SHP77 (cell line): ENCODE results near the gene DDX10.

Experiments used
- DNase-seq, 2 experiments: peaks; one replicate each; lab custom pipeline; 2025; lab: John Stamatoyannopoulos, UW

Gene DDX10

DNA sequence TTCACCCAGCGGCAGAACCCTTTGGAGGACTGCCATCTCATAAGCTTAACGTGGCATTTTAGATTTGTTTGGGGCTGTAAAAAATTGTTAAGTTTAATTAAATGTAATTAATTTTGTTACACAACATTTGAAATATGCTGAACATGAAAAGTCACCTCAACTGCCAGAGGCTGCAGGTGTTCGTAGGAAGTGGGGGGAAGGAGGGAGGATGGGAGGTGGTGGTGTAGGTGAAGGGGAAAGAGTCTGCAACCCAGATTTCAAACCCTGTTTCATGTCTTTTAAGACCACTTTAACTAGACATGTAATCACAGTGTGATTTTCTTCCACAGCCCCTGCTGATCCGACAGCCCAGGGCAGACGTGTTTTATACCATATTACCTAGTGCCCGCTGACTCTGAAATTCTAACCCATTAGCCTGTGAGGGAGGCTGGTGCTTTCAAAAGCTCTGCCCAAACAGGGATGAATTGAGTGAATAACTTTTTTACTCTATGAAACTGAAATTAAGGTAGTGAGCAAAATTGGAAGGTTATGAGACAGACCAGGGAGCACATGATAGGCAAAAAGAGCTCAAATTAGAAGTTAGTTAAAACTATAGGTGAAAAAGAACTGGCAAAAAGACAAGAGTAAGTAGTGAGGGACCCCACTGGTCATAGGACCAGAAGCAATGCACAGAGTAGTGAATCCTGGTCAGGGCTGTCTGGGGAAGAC lies 279.8 kb downstream of the DDX10 start:
- no peak for DNase-seq

DNA sequence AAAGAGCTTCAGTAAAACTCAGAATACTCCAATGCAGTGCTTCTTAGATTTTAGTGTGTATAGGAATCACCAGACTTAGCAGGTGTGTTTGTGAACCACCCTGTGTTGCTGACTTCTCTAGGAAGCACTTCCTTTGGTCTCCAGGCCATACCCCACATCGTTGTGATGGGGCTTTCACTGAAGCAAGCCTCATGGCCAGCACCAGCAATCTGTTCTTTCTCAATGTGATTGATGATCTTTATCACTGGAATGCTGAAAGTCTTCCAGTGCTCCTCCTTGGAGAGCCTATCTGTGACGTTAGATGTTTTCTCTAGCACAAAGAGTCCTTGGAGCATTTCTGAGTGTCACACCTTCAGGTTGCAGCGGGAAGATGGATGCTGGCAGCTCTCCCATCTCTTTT lies 280.5 kb downstream of the DDX10 start:
- no peak for DNase-seq

DNA sequence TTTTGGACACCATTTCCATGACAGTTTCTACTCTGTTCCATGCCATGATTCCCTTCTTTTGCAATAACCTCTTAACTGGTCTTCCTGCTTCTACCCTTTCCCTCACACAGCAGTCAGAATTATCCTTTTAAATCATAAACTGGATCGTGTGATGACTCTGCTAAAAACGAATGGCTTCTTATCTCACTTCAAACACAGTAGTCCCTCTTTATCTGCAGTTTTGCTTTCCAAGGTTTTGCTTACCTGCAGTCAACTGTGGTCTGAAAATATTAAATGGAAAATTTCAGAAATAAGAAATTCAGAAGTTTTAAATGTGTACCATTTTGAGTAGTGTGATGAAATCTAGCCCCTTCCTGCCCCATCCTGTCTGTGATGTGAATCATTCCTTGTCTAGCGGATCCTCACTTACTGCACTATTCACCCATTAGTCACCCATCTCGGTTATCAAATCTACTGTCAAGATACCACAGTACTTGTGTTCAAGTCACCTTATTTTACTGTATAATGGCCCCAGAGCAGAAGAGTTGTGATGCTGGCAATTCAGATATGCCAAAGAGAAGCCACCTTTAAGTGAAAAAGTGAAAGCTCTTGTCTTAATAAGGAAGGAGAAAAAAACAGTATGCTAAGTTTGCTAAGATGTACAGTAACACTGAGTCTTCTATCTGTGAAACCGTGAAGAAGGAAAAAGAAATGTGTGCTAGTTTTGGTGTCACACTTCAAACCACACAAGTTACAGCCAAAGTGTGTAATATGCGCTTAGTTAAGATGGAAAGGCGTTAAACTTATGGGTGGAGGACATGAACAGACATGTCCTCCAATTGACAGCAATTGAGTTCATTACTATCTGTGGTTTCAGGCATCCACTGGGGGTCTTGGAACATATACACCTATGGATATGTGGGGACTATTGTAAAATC lies 283.0 kb downstream of the DDX10 start:
- no peak for DNase-seq

DNA sequence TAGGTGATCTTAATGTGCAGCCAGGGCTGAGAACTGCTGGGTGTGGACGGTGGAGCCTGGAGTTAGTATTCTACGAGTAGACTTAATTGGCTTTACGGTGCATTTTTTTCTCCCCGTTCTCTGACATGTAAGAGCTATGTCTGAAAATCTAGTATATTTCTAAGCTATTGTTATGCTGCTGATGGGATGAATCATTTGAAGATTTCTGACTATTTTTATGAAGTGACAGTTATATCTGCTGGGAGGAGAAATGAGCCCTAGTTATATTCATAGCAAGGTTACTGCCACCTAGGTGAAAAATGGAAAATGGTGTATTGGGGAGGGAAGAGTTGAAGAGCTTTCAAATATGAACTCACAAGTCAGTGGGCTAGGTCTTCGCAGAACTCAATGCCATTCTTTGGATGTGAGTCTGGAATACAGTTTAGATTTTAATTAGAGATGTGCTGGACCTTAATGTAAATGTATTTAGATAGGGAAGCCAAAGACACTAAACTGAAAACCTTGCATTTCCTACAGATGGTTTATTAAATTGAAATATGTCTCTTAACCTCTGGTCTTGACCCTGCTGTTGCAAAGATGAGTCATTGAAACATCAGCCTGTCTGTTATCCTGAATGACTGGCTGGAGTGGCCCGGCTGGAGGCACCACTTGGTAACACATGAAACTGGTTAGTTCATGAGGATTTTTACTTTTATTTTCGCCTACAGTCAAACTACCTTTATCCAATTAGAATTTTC lies 293.7 kb downstream of the DDX10 start:
- no peak for DNase-seq

DNA sequence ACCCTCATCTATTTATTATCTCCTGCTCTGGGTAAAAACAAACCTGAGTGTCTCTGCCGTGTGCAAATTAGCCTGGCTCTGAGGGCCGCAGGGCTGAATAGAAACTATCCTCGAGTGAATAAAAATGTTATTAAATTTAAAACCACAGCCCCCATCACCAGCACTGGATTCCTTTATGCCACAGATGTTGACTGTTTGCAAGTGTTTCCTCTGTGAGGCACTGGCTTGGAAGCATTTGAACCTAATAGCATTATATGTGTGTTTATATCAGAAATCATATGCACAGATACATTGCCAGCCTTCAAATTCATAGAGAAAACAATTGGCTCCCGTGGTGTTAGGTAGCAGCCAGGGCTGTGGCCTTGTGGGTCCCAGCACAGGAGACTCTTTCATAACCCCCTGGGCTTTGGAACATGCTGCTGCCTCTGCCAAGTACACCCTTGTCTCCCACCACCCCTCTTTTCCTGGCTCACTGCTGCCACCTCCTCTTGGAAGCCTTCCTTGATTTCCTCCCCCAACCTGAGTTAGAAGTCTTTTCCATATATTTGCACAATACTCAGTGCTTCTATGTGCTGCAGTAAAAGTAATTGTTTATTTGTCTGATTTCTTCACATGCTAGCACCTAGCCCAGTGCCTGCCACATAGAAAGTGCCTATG lies 294.4 kb downstream of the DDX10 start:
- no peak for DNase-seq

DNA sequence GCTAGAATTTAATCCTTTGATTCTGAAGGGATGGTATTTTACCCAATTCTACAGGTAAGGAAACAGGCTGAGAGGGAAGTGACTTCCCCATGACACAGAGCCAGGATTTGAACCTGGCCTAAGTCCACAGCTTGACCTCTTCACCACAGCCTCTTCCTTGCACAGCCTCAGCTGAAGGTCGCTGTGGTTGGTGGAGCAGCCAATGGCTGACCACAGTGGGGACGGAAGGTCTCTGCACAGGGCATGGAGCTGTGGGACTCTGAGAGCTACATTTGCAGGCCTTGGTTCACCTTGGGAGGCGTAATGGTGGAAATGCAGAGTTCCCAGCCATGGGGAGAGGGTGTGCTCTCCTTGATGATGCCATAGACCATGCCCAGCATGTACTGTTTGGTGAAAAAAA lies 295.0 kb downstream of the DDX10 start:
- DNase-seq: no peak

DNA sequence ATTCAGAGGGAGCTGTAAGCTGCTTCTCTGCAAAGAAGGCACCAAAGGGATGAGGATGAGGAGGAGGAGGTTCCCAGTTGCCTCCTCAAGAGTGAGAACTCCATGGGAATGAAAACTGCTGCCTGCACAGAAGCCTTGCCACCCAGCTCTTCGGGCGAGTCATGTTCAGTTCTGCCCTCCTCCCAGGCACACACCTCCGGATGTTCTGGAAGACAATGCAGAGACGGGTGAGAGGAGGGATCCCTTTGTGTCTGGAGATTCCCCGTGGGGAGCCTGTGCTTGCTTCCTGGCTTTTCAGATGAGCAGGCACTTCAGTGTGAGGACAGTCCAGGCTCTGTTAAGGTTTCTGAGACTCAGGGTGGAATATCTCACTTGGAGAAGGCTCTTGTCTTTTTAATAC lies 295.6 kb downstream of the DDX10 start:
- no peak for DNase-seq

DNA sequence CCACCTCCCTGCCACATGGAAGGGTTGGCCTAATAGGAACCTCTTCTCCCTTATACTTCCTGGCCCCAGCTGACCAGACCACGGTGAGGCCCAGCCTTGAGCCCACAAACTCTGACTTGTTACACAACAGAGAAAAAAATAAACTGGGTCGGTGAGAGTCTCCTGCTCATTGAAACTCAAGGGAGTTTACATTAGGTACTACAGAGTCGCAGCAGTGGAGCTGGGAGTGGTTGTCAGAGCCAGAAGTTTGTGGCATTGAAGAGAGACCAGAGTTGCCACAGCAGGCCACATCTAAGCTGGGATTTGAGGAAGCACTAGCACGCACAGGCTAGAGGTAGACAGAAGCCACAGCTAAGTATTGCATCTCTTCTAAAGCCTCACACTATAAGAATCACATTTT lies 296.2 kb downstream of the DDX10 start:
- no peak for DNase-seq

DNA sequence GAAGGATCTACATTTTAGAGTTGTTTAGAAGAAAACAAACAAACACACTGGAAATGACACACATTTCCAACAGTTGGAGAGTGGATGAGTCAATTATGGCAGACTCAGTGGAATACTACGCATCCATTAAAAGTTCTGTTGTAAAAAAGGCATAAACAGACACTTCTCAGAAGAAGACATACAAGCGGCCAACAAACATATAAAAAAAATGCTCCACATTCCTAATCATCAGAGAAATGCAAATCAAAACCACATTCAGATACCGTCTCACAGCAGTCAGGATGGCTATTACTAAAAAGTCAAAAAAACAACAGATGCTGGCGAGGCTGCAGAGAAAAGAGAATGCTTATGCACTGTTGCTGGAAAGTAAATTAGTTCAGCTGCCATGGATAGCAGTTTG lies 298.2 kb downstream of the DDX10 start:
- no peak for DNase-seq

DNA sequence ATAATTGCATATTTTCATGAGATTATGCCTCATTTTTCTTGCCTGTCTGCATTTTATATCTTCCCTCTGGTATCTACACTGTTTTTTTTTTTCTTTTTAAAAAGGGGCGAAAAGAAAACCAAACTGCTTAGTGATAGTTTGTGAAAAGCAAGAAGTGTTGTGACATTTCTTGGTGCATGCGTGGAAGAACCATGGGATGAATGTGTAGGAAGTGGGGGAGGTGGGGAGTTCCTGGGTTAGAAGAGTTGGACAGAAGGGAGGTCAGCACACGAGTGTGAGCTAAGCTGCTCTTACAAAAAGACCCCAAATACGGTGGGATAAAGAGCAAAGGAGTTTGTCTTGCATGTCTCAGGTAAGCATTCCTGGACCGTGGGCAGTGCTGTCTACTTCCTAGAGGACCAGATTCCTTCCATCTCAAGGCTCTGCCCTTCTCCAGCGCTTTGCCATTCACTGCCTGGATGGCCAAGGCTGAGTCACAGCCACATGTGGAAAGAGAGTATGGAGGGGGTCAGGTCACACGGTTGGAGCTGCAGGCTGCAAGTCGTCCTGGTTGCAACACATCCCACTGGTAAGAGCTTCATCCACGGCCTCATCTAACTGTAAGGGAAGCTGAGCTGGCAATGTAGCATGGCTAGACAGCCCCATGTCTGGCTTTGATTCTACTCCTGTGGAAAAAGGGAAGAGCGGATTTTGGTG lies 300.6 kb downstream of the DDX10 start:
- DNase-seq: no peak

DNA sequence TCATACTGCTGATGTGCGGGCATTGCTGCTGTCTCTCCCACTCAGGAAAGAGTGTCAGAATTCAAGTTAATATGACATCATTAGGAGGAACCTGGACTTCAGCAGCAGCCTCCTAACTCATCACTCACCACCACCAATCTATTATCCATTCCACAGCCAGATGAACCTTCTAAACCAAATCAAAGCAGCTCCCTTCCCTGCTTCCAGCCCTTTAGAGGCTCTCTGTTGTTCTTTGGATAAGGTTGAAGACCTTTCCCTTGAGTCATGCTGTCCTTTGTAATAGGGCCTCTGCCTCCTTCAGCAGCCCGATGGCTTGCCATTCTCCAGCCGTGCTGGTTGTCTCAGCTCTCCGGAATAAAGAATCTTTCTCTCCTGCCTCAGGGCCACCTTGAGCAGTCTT lies 301.3 kb downstream of the DDX10 start:
- no peak for DNase-seq

DNA sequence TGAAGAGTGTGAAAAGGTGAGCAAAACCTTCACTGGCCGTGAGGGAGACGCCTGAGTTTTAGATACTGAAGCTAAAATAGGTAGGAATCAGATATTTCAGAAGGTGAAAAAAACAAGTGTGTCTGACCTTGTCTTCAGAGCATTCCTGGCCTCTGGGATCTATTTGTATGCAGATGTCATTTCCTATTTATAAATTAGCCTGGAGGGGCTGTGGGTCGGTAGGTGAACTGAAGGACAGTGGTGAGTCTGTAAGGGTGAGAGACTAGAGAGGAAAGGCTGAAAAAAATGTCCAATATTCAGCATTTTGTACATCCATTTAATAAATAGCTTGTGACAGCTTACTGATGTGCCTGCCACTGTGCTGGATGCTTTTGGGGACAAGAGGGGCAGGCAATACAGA lies 302.1 kb downstream of the DDX10 start:
- no peak for DNase-seq

DNA sequence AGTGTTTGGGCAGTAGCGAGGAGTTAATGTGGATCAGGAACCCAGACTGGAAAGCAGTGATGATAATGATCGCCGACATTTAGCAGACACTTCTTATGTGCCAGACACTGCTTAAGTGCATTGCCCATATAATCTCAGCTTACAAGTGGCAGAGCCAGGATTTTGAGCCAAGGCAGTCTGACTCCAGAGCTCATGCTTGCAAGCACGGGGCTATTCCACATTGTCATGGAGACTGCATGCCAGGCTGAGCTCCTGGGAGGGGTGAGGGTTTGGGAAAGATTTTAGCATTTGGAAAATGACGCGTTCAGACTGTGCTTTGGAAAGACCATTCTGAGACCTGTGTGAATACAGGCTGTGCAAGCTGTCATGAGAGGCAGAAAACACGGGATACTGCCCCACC lies 302.7 kb downstream of the DDX10 start:
- DNase-seq: no peak

DNA sequence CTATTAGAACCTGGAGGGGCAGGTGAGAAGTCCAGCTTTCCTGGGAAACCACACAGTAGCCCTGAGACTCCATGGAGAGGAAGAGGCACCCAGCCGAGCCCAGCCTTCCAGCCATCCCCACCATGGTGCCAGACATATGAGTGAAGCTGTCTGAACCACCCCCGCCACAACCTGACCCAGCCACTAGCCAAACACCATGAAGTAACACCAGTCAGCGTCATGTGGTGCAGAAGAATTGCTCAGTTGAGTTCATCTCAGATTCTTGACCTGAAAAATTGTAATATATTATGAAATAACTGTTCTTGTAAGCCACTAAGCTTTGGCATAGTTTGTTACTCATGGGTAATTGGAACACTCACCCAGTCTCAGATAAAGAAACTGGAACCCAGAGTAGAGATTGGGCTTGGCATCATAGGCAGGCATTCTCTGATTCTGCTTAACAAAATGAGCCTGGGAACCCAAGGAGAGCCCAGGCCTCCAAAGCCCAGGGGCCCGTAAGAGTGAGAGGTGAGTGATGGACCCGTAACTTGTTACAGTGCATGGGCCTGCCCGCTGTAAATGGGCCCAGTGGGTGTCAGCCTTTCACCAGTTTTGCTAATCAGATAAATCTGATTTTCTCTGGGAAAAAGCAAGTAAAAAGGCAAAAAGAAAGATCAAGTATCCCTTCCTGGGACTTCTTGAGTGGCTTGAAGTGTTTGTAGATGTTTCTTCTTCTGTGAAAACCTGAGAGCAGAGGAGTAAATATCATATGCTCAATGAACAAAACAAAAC lies 305.5 kb downstream of the DDX10 start:
- no peak for DNase-seq

DNA sequence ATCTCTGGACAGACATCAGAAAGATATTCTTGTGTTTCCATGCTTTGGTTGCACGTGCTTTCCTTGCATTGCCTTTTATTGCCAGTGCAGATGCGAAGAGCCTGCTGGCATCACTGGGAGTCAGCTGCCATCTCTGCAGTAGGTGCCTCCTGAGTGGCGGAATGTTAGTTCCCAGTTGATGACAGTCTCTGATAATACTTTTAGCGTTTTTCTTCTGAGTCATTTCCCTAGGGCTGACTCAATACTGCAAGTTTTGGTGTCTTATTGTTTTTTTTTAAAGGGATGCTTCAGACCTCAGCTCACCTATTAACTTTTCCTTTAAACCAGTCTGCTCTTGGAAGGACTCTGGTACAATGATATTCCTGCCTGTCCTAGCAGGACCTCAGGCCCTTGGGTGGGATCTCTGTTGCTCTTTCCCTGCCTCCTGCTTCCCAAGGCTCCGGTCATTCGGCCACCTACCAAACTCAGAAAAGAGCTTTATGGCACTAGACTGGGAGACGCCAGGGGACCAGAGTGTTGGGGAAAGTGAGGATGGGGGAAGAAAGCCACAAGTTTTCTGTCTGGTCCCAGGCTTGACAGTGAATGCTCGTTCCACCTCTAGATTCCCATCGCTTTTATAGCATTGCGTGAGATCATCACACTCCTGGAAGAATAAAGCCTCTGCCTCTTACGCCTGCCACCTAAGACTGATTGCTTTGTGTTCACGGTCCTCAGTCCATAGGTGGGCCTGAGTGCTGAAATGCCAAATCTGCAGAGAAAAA lies 308.7 kb downstream of the DDX10 start:
- DNase-seq: no peak

DNA sequence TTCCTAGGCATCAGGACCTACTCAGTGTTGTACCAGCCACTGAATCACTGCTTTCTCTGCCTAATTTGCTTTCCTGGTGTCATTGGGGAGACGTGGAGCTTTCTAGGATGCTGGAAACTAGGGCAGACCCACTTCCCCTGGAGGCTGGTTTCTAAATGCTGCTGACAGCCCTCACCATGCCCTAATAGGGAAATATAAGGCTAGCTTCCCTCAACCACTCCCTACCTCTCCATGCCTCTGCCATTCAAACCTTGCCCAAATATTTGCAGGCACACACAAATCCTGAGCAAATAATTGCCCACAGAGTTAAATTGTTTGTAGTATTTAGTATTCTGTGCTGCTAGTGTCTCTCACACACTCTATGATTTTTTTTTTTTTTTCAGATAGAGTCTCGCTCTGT lies 310.2 kb downstream of the DDX10 start:
- peak in 1 of 2 experiments; percentile 45 for DNase-seq

DNA sequence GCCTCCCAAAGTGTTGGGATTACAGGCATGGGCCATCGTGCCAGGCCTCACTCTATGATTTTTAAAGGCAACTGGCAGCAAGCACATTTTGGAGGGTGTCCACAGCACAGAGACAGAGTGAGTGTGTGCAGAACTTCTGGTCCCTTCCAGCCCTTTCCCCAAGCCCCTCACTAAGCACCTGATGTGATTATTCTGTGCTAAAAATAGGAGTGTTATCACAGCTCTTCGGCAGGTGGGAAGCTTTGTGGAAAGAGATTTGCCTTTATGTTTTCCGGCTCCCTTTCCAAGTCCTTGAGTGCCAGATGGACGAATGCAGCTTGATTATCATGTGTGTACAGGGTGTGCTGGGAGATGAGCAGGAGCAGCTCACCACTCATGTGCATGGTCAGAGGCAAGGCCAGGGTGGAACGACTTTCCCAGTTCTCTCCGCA lies 310.8 kb downstream of the DDX10 start:
- DNase-seq: peak; percentile 80 to 84

DNA sequence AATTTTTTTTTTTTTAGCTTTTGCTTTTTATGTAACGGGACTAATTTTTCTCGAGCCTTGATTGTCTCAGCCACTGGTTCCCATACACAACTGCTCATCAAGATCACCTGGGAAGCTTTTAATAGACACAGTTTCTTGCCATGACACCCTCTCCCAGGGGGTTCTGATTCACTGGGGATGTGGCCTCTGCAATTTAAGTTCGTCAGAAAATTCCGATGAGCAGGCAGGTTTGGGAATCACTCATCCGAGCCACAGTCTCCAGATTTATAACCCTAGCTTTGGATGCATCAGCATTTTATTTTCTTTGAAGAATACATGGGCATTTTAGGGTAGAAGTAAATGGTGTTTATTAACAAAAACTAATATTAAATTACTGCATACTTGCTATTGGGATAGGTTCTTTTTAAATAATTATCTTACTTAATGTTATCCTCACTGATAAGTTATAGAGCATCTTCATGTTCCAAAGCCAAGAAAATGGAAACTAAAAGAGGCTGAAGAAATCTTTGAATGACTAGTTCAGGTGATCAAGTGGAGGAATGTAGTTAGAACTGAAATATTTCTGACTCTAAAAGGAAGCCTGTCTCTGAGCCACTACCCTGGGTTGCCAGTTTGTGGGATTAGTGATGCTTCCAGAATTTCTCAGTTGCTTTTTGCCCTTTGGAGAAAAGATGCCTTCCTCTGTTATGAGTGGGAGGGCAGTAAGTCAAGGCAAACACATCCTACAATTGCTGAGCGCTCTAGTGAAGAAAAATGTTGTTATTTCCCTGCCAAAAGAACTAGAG lies 319.0 kb downstream of the DDX10 start:
- no peak for DNase-seq

DNA sequence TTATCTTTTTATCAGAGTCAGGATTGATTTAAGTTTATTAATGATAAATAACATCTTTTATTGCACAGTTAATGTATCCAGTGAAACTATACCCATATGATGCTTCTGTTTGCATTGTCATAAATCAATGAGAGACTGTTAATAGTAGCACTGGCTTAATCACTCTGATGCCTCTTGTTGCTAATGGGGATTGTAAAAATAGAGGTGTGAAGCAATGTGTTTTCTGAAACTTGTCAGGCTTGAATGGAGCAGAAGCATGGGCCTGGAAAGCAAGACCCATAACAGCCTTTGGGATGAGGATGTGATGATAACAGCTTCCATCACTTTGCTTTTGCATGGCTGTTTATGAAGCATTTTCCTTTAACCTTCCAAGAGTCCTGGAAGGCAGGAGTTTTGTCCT lies 319.7 kb downstream of the DDX10 start:
- DNase-seq: no peak
